HEK293T (cell line): ENCODE data around the gene SEC14L1.
"Not testable (repeated sequence)": the region's sequence is repeated elsewhere in the genome, so short reads cannot be mapped to it uniquely, and the experiment has no call there.

Experiments used
- FOXA1 ChIP-seq: fragments of 450-650 bp; IDR thresholded peaks from 2 replicates; pipeline ENCODE4 v1.6.1; 2016; ENCODE audit warnings: mild to moderate bottlenecking
- LEF1 ChIP-seq: fragments of 450-650 bp; IDR thresholded peaks from 2 replicates; pipeline ENCODE4 v1.6.1; 2017; ENCODE audit warnings: mild to moderate bottlenecking, borderline replicate concordance

DNA sequence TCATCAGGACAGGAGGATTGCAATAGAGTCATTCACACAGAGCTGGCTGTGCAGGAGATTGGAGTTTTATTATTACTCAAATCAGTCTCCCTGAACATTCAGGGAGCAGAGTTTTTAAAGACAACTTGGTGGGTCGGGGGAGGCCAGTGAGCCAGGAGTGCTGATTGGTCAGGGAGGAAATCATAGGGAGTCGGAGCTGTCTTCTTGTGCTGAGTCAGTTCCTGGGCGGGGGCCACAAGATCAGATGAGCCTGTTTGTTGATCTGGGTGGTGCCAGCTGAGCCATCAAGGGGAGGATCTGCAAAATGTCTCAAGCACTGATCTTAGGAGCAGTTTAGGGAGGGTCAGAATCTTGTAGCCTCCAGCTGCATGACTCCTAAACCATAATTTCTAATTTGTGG lies 2.9 kb upstream of the SEC14L1 start:
- not testable (repeated sequence) for TF ChIP-seq LEF1, FOXA1
